Hematopoietic multipotent progenitor cell treated with erythropoietin and hydrocortisone succinate and interleukin-3 and kit ligand, for 4 days (in vitro differentiated cells): ENCODE measurements around the gene CXCR1.
"Not testable (repeated sequence)": the region's sequence is repeated elsewhere in the genome, so short reads cannot be mapped to it uniquely, and the experiment has no call there.

Experiments used
- DNase-seq: peaks from one replicate; pipeline ENCODE4 v3.0.0-alpha.2; 2015

Gene CXCR1

DNA sequence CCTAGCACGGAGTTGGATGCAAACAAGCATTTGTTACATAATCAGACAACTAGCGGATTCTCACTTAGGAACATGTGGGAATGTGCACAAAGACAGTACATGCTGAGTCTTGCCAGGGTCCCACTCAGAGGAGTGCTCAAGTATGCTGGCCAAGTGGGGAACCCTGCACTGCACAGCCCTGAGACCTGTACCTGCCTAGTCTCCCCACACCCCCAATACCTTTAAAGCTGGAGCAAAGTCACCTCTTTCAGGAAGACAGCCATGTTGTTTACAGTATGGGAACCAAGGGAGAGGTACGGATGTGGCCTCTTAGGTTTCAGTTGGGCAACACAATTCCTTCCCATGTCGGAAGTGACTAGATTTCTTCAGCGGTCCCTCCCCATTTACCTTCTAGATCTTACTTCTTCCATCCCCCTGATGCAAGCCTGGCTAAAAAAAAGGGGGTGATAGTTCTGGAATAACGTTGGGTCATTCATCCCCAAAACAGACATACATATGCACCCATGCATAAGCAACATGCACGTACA lies 10.7 kb downstream of the CXCR1 start:
- DNase-seq: no peak

DNA sequence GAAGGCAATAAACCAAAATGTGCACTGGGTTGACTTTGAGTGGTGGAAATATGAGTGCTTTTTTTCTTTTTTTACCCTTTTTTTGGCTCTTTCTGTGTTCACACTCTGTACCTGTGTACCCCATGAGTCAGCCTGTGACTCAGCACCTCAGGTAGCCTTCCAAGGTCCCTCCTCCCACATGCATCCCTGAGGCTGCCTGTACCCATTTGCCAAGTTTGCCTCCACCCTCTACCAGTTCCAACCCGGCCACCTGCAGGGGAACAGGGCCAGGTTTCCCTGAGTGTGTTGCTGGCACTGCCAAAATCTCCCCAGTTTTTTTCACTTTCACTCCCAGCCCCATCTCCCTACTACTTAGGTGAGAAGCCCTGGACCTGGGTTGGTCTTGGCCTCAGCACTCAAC lies 14.0 kb downstream of the CXCR1 start:
- DNase-seq: no peak

DNA sequence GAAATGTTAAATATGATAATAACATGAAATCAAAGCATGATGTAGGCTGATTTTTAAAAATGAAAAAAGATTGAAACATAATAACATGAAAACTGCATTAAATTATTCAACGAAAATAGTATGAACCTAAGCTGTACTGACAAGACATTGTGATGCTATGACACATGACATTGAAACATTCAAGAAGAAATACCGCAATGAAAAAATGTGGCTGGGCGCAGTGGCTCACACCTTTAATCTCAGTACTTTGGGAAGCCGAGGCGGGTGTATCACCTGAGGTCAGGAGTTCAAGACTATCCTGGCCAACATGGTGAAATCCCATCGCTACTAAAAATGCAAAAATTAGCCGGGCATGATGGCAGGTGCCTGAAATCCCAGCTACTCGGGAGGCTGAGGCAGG lies 14.6 kb downstream of the CXCR1 start:
- no peak for DNase-seq

DNA sequence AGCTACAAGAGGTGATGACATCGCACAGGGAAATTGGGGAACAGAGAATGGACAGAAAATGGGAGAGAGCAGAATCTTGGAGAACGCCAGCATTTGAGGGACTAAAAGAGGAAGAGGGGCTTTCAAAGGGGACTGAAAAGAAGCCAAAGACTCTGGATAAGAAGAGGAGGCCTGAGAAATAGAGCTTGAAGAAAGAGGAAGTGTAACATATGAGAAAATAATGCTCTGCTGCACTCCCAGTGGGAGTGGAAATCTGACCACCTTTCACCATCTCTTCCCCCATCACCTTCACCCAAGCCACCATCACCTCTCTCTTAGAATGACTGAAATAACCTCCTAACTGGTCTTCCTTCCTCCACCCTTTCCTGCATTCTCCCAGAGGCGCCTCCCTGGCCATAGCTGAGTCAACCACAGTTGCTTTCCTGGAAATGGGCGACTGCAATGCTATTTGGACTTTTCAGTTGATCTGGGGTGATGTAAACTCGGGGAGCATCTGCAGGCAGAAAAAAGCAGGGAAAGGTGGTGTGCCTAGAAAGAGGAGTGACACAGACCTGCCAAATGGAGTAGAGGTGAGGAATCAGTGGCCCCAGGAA lies 16.8 kb downstream of the CXCR1 start:
- DNase-seq: peak; percentile 47

DNA sequence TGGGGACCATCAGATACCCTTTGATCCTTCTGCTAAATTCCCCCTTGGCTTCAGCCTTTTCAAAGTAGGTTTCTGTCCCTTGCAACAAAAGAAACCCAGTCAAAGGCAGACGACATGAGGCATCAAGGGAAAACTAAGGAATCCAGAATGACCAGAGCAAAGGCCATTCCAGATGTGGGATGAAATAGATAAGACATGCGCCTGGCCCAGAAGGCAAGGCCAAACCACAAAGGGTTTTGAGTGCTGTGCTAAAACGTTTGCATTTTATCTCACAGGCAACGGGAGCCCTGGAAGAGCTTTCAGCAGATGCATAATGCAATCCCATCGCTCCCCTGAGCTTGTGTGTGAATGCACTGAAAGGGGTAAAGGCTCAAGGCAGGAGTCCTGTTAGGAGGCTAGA lies 17.7 kb downstream of the CXCR1 start:
- no peak for DNase-seq

DNA sequence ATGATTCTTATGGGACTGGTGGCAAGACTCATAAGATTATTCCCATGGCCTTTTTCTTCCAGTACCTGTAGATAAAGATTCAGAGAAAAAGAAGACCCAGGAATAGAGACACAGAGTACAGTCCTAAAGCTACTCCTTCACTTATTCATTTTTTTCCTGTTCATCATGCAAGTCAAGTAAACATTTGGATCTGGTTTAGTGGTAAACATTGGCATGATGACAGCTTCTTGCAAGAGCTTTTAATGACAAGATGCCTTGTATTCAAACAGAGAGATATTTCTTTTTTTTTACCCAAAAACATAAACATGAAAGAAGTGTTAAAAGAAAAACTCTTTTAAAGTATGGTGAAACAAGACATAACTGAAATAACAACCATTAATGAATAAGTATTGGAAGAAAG lies 20.7 kb downstream of the CXCR1 start:
- no peak for DNase-seq

DNA sequence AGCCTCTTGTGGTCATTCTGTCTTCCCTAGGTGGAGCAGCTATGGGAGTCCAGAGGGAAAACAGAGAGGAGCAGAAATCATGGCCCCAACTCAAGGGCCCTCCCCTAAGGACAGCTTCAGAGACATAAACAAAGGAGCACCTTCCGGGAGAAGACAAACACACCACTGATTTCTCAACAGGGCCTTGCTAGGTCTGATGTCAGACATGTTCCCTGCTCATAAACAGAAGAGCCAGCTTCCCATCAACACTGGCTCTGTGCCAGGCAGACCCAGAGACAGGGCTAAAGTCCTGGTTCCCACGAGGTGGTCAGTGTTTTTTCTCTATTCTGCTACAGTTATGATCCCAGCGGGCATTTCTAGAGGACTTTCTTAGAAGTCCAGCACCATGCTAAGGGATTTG lies 21.6 kb downstream of the CXCR1 start:
- no peak for DNase-seq

DNA sequence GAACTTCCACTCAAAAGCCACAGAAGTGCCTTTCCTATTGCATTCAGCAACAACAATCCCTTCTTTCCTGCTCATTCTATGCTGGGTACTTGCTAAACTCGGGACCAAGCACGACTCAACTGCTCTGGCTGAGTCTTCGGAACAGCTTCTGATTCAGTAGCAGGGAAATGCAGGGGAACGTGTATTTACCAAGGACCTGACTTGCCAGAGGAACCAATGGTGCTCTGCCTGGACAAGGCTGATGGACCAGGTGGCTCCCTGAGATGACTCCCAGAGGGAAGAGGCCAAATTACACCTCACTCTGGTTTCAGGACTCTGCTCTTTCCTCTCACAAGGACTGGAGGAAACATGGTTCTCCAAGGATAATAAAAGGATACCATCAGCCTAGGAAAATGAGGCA lies 28.7 kb downstream of the CXCR1 start:
- no peak for DNase-seq

DNA sequence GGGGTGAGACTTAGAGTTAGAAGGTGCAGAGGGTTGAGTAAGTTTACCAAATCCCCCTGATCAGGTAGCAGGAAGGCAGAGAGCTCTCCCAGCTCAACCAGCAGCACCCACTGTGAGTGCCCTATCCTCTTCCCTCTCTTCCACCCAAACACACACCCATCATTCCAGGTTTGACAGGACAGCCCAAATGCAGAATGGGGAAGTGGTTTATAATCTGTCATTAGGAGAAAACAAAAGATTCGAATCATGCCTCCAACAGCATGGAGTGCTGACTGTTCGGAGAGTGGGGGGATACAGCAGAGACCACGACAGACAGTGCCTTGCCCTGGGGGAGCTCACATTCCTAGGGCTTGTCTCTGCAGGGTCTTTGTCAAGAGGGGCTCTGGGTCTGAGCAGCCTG lies 29.2 kb downstream of the CXCR1 start:
- no peak for DNase-seq

DNA sequence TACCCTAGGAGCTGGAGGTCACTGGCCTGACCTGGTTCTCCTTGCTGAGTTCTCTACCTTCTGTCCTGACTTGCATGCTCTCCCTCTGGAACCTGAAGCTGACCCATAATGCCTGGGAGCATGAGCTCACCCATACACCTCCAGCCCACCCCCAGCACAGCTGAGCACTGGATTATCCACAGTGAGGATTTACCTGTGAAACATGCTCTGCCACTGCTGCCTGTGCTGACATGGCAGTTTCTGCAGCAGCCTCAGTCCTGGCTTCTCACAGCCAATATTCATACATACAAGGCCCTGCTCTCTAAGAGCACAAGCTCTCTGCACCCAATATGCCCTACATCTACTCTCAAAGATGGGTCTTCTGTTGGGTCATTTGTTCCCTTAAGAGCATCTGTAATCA lies 35.9 kb downstream of the CXCR1 start:
- no peak for DNase-seq

DNA sequence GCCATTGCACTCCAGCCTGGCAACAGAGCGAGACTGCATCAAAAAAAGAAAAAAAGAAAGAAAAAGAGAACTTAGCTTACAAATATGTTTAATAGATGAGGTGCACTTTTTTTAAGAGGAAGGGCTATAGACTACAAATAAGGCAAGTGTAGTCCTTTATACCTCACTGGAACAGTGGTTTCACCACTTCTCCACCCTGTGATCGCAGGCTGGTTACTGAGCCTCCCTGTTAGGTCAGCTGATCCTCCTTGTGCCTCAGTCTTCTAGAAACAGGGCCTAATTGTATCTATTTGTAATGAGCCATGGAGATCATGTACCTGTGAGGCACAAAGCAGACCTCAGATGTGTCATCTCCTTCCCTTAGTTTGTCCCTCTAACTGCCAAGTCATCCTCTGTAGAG lies 36.4 kb downstream of the CXCR1 start:
- DNase-seq: no peak

DNA sequence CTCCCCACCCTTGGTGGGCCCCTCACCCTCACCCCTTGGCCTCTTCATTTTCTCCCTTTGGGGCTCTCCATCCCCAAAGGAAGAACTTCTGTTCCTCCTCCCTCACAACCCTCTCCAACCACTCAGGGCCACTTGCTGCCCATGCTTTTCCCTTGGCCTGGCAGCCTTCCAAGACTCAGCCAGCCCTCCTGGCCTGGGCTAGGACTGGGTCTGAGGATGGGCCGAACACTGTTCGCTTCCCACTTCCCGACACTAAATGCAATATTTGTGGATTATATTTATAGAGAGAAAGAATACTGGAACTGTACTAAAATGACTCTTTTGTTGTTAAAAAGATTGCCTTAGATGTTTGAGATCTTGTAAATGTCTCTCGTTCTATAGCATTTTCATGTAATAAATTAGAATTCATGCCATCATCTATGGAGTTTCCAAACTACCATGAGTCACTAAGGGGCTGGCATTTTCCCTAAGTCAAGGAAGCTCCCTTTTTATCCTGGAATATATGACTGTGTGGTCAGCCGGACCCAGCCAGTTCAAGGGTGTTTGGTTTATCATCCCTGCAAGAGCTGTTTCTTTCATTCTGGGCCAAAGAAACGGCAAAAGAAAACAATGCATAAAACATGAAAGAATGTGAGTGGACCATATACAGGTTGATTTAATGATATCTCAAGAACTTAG lies 37.2 kb downstream of the CXCR1 start:
- DNase-seq: no peak

DNA sequence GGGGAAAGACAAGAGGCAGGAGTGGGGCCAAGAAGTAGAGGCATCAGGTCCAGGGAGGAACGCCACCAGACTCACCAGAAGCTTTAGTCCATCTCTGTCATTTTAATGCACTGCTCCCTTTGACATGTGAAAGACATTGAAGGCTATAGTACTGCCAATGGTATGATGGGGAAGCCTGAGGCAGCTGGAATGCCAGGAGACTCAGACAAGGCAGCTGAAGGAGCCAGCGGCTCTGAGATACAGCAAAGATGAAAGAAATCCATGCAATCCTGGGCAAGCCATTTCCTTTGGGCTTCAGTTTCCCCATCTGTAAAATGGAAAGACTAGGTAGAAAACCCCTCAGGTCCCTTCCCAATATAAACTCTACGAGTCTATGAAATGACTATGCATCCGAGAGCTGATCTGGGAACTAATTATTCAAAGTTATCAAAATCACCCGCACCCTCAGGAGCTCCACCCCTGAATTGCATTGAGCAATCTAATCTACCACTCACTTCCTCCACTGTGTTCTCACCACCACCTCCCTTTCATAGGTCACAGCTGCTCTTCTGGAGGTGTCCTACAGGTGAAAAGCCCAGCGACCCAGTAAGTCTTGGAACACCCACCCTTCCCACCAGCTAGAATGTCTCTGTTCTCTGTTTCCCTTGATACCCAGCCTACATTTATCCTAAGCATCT lies 37.8 kb downstream of the CXCR1 start:
- DNase-seq: peak; percentile 49

DNA sequence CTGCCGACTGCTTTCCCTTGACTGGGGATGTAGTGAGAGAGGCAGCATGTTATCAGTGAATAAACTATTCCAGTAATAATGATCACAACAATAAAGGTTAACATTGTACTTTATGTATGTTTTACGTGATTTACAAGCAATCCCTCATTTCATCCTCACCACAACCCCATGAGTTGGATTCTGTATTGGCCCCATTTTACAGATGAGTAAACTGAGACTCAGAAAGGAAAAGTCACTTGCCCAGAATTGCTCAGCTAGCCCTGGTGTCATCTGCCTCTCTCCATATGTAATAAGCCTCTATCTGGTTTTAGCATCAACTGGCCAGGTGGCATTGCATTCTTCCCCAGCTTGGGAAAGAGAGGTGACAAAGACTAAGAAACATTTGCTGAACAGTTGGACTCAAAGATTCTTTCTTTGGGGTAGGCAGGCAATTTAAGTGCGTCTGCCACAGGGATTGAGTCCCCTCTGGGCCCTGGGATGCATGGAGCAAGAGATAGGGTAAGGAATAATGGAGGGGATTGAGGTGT lies 38.8 kb downstream of the CXCR1 start:
- no peak for DNase-seq

DNA sequence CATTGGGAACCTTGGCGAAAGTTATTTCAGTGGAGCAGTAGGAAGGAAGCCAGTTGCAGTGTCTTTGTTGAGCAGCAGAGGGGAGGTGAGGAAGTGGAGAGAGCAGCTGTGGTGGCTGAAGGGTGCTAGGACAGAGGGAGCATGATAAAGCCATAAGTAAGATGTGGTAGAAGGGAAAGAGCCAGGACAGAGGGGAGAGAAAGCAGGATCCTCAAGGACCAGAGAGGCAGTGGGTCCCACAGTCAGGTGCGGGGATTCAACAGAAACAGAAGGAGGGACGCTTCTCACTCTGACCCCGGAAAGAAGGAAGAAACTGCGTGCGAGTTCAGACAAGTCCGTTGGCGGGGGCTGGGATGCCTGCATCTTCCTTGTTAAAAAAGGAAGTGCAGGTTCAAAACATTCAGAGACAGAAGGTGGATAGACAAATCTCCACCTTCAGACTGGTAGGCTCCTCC lies 41.1 kb downstream of the CXCR1 start, which contains the start of gene CXCR2:
Gene CXCR2 (plus strand): TSS at position 403 of the 455 bp plus-strand sequence. CDS start 8,774 bp downstream, outside the sequence.
- peak; percentile 79 for DNase-seq

DNA sequence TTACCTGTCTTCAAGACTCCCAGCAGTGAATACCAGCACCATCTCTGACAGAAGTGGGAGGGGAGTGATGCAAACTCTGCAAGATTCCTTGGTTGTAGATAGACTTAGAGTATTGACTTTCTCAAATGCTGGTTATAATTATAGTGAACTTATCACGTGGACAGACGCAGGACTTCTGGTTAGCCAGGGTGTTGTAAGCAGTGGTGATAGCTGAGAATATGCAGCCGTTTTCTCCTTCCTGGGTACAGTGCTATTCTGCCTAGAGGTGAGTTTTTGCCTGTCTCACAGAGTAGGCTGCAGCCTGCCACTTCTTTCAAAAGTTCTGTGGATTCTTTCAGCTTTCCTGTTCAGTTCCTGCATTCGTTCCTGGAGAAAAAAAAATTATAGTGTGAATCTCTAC lies 41.7 kb downstream of the CXCR1 start:
- peak; percentile 34 for DNase-seq

DNA sequence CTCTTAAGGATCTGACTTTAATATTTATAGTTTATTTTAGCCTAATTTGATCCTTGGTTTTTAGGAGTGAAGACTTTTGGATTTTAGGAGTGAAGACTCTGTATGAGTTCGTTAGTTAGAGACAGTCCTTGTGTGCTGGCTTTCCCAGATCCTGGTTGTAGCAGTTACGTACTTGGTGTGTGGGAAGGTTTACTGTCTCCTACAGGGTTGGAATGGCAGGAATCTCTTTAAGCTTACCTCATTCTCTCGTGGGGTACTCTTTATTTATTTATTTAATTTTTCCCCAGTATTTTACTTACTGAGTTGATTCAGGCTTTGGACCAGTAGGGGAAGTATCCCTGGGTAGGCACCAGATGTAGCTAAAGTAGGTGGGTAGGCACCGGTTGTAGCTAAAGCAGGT lies 42.8 kb downstream of the CXCR1 start:
- no peak for DNase-seq

DNA sequence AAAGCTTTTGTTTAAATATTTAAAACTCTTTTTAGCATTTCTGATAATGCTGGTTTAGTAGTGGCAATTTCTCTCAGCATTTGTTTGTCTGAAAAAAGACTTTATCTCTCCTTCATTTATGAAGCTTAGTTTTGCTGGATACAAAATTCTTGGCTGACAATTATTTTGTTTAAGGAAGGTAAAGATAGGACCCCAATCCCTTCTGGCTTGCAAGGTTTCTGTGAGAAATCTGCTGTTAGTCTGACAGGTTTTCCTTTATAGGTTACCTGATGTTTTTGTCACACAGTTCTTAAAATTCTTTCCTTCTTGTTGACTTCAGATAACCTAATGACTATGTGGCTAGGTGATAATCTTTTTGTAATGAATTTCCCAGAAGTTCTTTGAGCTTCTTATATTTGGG lies 44.5 kb downstream of the CXCR1 start:
- DNase-seq: not testable (repeated sequence)

DNA sequence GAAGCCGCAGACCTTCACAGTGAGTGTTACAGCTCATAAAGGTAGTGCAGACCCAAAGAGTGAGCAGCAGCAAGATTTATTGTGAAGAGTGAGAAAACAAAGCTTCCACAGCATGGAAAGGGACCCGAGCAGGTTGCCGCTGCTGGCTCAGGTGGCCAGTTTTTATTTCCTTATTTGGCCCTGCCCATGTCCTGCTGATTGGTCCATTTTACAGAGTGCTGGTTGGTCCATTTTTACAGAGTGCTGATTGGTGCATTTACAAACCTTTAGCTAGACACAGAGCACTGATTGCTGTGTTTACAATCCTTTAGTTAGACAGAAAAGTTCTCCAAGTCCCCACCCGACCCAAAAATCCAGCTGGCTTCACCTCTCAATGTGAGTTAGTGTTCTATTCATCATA lies 45.0 kb downstream of the CXCR1 start:
- not testable (repeated sequence) for DNase-seq
